ENCODE results near the gene ITPR3.

Gene ITPR3

DNA sequence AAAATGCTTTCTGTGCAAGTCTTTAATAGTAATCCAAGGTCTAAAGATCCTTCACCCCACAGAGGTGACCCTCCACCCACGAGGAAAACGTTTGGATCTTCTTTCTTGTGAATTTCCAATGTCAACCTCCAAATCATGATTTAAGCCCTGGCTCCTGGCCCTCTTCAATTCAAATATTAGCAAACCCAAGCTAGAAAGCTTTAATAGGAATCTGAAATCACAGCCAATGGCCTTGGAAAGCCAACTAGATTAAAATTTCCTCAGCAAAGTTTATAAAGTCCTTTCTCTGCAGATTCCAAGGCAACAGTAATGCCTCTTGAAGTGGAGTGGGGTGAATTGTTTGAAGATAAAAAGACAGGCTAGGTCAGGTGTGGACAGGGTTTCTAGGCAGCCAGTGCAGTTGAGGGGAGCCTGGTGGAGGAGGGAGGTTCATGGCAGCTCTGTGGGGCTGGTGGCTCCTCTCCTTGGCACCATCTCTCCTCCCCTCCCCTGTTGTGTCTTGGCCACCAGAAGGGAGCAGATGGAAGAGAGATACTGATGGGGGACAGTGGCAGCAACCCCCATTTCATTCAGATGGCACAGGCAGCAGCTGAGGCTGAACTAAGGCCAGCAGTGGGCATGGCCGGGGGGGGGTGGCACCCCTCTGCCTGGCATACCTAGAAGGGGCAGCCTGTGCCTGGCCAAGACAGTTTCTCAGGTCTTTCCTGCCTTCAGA lies 102.4 kb downstream of the ITPR3 start:
- no peak for DNase-seq (ENCODE audit: low read depth)
- H3K4me3 ChIP-seq (ENCODE audit: low read depth, low read length): no peak overlapping the region

DNA sequence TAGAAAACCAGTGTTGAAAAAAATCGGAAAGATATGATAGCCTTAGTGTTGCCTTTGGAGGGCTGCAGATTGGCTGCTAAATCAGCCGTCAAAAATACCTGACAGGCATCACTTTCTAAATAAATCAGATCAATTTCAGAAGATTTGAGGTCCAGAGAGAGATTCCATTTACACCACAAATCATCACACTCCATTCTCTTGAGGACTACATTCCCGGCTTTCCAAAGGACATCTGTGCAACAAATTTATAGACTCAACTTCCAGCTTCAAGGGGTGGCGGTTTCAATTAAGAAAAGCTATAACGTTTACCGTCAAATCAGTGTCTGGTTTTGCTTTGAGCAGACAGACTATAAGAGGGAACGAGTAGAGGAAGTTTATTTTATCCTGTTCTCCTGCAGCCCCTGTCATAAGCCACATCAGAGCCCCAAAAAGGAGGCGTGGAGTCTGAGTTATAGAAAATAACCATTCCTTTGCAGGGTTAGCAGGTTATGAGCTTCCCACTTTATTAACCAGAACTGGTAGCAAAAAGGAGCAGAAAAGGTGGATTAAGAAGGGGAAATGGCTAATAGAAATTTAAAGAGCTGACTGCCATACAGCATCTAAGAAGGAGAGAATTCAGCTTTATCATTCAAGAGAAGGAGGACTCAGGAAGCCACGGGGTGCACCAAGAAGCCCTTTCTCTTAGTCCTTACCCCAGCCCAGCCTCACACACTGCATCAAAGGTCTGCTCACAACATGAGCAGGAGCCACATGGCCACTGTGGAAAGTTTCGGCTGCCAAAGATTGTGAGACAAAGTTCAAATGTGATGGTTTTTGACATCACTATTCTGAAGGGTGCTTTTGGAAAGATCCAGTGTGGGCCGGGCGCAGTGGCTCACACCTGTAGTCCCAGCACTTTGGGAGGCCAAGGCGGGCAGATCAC lies 103.2 kb downstream of the ITPR3 start:
- H3K4me3 ChIP-seq (ENCODE audit: low read depth, low read length): no peak overlapping the region
- no peak for DNase-seq (ENCODE audit: low read depth)

DNA sequence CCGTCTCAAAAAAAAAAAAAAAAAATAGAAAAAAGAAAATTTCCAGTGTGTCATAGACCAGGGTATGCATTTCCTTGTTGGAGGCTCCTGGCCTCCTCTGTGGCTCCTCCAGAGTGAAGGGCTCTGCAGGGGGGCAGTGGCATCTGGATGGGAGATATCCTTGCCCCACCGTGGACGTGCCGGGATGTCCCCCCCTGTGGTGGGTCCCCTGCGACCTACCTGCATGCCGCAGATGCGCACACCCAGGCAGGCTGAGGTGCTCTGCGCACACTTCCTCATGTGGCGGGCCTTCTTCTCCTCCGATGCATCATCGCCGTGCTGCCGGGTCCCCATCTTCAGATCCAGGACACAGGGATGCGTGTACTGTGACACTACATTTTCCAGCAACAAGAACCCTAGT lies 104.1 kb downstream of the ITPR3 start:
- no peak overlapping the region for H3K4me3 ChIP-seq (ENCODE audit: low read depth, low read length)
- no peak for DNase-seq (ENCODE audit: low read depth)

DNA sequence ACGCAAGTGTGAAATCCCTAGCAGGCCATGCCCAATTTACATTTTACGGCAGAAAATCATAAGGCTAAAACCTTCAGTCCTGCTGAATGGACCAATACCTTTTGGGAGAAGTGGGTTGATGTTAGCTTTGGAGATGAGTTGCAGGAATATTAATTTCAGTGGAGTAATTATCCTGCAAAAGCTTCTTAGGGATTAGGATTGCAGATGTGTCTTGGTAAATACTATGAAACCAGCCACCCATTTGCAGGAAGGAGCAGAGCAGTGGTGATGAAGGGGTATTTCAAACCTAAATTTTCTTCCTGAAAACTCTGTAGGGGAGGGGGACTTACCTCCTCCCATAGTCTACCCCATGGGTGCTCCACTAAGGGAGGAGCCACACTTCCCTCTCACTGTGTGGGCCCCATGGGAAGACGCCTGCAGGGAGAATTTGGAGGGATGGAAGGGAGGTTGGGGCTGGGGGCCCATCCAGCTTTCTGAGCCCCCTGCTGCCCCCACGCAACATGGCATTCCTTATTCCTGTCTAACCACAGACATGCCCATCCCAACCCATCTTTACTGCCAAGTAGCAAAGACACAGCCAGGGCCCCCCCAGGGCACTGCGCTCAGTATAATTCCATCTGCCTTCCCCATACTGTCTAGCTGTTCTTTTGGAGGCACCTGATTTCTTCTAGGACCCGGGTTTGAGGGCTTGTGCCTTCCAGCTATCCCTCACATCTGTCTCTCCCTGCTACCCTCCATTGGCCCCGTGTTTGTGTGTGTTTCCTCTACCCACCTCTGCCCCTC lies 105.0 kb downstream of the ITPR3 start:
- DNase-seq (ENCODE audit: low read depth): no peak
- no peak overlapping the region for H3K4me3 ChIP-seq (ENCODE audit: low read depth, low read length)

DNA sequence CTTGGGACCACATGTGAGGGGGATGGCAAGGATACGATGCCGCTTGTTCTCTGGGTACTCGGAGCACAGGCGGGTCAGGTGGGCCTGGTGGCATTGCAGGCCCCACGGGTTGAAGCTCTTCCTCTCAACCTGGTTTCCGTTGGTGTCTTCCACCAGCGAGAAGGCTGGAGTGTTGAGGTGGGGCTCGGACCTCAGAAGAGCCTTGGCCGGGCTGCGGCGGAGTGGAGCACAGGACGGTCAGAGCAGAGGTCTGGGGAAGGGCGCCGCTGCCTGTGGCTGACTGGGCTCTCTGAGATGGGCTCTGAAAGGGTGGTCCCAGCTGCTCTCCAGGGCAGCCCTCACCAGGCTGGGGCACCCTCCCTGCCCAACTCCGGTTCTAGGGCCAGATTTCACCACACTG lies 105.6 kb downstream of the ITPR3 start:
- no peak for DNase-seq (ENCODE audit: low read depth)
- H3K4me3 ChIP-seq (ENCODE audit: low read depth, low read length): no peak overlapping the region

DNA sequence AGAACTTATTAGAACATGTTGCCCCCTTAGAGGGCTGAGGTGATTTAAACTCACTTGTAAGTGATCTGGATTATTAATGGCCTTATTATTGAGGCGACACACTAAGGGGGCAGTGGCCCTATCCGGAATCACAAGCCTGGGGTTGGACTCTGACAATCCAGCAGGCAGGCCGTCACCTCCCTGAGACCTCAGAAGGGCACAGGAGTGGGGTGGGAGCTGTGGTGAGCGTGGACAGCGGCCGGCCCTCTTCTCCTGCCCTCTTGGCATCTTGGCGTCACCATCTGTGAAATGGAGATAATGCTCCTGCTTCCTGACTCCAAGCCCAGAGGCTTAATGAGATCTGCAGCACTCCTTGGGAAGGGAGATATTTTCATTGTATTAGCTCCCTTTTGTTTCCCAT lies 106.0 kb downstream of the ITPR3 start:
- no peak overlapping the region for H3K4me3 ChIP-seq (ENCODE audit: low read depth, low read length)
- no peak for DNase-seq (ENCODE audit: low read depth)

DNA sequence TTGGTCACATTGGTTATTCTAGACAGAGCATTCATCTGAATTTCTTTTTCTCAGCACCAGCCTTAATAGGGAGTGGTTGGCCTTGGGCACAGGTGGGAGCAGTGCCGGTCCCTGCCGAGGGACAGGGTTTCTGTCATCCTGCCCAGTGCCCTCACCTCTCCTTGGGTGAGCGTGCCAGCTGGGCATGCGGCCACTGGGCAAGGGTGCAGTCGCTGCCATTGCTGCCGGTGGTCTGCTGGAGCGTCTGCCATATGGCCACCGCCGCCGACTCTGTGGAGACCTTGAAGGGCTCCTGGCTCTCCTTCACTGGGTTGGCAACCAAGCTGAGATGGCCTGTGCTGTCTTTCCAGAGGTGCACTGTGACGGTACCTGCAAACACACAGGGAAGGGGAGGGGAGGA lies 106.8 kb downstream of the ITPR3 start:
- no peak overlapping the region for H3K4me3 ChIP-seq (ENCODE audit: low read depth, low read length)
- no peak for DNase-seq (ENCODE audit: low read depth)

DNA sequence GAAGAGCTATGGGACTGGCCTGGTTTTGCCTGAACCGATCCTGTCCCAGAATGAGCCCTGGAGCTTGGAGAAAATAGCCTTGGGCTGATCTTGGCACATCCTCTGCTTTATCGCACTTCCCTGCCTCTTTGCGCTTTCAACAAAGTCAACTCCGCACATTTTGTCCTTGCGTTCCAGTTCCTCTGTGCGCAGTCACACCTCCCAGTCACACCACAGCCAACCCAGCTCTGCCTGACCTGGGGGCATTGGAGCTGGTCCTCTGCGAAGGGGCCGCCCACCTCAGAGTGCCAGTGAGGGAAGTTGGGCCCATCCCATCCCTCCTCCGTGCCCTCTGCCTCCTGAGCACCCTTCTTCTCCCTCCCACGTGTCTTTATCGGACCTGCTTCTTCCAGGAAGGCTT lies 107.3 kb downstream of the ITPR3 start:
- no peak for DNase-seq (ENCODE audit: low read depth)
- no peak overlapping the region for H3K4me3 ChIP-seq (ENCODE audit: low read depth, low read length)

DNA sequence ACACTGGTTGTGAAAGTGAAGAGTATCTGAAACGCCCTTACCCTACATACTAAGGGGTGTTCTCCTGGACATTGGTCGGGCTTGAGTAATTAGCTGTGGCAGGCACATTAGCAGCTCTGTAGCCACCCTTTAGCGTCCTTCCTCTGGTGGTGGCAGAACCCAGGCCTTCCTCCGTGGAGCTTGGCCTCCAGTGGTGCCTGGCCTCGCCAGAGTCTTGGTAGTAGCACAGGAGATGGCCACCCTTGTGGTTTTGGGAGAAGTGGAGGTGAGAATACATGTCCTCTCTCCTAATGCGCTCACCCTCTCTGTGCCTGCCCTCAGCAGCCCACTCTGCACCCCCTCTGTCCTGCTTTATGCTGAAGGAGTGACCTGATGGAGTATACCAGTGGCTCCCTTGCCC lies 107.9 kb downstream of the ITPR3 start:
- H3K4me3 ChIP-seq (ENCODE audit: low read depth, low read length): no peak overlapping the region
- DNase-seq (ENCODE audit: low read depth): no peak

DNA sequence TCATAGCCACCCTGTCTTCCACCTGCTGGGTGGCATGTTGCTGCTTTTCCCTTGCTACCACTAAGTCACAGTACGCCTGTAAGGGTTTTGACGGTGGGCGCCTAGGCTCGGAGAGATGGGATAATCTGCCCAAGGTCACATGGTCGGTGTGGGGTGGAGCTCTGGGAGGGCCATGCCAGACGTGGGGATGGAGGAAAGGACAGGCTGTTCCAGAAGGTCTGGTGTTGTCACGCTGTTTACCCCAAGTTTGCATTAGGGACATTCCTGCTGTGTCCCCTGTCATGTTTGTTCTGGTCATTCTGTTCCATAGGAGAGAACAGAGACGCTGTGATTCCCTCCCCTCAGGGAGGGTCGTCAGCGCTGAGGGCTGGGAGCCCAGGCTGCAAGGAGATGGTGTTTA lies 109.5 kb downstream of the ITPR3 start:
- DNase-seq (ENCODE audit: low read depth): no peak
- H3K4me3 ChIP-seq (ENCODE audit: low read depth, low read length): no peak overlapping the region

DNA sequence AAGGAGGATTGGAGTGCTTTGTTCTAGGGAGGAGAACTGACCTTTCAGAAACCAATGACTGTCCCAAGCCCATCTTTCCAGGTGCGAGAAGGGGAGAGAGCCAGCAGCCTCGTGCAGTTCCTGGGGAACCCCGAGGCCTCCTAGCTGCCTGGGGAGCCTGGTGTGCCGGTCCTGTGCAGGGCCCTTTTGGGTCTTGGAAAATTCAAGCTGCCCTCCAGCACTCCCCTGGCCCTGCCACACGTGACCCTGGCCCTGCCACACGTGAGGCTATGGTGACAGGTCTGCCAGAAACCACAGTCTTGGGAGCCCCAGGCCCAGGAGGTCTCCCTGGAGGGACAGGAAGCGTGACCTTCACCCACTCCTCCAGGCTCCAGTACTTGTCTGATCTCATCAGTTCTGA lies 109.9 kb downstream of the ITPR3 start:
- no peak for DNase-seq (ENCODE audit: low read depth)
- no peak overlapping the region for H3K4me3 ChIP-seq (ENCODE audit: low read depth, low read length)

DNA sequence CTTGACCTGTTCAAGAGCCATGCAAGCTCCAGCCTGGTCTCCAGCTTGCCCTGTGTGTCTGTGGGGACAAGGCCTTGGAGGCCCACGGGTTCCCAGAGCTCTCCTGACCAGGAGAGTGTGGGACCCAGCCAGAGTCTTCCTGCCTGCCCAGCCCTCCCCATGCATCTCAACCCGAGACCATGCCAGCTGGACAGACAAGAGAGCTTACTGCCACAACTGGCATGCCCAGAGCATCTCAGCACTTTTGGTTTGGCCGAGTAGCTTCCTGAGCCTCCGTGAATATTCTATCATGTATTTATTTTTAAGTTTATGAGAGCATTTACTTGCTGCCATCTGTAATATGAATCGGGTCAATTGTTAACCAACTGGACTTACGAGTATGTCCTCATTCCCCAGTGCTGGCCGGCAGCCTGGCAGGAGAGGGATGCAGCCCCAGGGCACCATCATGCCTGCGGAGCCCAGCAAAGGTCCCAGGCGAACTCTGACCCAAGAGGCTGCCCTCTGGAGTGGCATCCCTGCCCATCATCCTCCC lies 110.7 kb downstream of the ITPR3 start:
- DNase-seq (ENCODE audit: low read depth): no peak
- no peak overlapping the region for H3K4me3 ChIP-seq (ENCODE audit: low read depth, low read length)

DNA sequence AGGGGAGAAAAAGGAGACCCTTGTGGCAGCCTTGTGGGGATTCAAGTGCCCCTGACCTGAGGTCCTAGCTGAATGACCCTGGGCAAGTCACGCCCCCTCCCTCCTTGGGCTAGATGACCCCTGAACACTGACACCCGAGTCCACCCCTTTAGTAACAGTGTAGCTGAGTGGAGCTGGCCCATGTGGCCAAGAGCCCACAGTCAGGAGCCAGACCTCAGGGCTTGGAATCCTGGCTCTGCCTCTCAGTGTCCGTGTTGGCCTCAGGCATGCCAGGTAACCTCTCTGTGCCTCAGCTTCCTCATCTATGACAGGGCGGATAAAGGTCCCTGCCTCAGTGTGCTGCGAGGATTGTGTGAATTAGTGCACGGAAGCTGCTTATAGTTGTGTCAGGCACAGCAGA lies 111.3 kb downstream of the ITPR3 start:
- H3K4me3 ChIP-seq (ENCODE audit: low read depth, low read length): no peak overlapping the region
- DNase-seq (ENCODE audit: low read depth): no peak

DNA sequence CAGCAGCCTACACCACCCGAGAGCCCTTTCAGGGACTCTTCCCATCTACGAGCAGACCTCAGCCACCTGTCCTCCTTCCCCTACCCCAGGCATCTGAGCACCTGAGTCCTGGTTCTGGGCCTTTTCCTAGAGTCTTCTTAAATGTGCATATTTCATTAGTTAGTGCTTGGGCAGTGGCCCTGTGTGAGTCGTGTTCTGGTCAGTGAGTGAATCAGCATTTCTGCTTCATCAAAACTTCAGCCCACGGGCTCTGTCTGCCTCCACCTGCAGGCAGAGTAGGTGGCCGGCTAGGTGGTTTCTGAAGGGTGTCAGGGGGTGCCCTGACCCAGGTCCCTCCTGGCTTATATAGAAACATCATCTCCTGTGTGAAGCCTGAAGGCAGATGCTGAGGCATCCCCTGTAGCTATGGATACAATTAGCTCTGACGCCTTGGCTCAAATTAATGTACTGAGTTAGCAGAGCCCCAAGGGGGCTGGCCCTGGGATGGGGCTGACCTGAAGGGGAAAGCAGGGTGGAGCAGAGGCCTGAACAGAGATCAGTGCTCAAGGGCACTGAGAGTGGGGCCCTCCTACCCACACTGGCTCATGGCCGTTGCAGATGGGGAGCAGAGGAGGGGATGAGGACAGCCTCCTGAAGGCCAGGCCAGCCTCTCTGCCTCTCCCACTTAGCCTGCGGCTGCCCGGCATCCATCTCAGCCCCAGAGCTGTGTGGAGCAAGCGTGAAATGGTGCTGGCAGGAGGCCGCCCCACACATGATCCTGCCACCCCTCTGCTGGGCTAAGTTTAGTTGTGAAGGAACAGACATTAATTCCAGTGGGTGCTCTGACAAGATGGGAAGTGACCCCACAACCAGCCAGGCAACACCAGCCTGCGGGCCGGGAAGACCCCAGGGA lies 111.9 kb downstream of the ITPR3 start:
- no peak for DNase-seq (ENCODE audit: low read depth)
- H3K4me3 ChIP-seq (ENCODE audit: low read depth, low read length): no peak overlapping the region

DNA sequence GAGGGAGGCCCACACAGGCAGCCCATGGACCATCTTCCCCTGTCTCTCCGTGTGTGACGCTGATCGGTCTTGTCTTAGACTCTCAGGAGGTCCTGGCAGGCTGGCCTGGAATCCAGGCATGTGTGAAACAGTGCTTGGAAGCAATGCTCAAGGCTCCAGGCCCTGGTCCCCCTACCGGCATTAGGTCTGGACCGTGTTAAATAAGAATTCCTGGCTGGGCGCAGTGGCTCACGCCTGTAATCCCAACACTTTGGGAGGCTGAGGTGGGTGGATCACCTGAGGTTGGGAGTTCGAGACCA lies 112.5 kb downstream of the ITPR3 start:
- H3K4me3 ChIP-seq (ENCODE audit: low read depth, low read length): no peak overlapping the region

DNA sequence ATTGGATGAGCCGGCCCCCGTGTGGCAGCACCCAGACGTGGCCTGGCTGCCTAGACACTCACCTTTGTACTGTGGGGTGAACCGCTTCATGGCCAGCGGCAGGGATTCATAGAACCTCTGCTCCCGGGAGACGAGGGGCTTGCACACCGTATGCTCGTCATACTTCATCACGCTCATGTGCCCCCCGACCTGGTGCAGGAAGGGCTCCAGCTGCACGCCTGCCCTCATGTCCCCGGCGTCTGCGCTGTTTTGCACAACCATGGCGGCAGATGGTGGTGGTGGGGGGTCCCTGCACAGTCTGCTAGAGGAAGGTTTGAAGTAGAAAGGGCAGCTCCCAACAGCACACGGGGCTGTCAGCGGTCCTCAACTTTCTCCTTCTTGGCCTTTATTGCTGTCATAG lies 114.1 kb downstream of the ITPR3 start:
- no peak for DNase-seq (ENCODE audit: low read depth)
- no peak overlapping the region for H3K4me3 ChIP-seq (ENCODE audit: low read depth, low read length)

More for the DNA sequence above, 112.5 kb downstream of the ITPR3 start:
- DNase-seq (ENCODE audit: low read depth): no peak

DNA sequence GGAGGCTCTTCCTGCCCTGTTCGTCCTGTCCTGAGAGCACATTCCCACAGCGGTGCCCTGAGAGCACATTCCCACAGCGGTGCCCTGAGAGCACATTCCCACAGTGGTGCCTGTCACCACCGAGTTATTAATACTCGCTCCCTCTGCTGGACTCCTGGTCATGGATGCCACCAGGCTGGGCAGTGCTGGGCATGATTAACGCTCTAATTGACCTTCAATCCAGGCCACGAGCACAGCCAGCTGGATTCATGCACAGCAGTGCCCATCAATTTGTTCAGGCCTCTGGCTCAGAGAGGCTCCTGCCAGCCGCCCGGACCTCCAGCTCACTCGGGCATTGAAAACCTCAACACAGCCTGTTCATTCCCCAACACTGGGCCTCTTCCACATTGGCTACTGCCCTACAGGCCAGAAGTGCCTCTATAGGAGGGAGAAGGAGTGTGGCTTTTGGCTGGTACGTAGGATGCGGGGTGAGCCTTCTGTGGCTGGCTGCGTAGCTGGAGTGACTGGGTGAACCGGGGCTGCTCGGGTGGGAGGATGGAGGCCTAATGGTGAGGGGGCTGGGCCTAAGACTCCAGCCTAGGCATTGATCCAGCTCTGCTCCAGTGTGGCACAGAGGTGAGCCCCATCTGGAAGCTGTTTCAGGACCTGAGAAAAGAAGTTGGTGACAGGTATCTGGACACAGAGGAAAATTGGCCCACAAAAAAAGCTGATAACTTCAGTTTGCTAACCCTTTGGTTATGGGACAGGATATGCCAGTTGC lies 116.3 kb downstream of the ITPR3 start:
- no peak for DNase-seq (ENCODE audit: low read depth)
- no peak overlapping the region for H3K4me3 ChIP-seq (ENCODE audit: low read depth, low read length)

DNA sequence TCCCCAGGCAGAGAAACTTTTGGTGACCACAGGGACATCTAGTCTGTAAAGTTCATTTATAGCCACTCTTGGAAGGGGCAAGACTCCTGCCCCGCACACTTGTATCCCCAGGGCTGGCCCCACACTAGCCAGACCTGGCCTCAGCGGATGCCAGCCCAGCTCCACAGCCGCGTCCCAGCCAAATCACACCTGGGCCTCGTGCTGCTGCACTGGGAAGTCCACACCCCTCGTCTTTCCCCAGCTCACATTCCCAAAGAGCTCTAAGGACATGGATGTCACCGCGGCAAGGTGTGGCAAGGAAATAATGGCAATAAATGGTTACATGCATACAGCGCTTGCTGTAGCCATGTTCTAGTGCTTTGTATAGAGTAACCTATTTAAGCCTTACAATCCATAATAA lies 117.0 kb downstream of the ITPR3 start:
- no peak overlapping the region for H3K4me3 ChIP-seq (ENCODE audit: low read depth, low read length)
- no peak for DNase-seq (ENCODE audit: low read depth)

DNA sequence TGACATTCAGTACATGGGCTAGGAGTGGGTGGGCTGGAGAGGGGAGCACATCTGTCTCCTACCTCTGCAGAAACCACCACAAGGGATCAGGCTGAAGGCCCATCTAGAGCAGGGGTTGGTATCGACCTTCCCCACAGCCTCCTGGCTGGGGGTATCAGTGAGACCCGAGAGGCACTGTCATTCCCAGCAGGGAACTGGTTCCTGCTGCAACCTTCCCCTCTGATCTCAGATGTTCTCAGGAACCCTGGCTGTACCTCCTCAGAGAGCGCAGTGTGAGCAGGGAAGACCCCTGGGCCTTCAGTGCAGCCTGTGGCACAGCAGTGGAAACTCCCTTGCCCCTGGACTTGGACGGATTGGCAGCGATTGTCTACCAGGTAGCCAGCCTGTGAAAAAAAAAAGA lies 117.8 kb downstream of the ITPR3 start:
- no peak overlapping the region for H3K4me3 ChIP-seq (ENCODE audit: low read depth, low read length)
- DNase-seq (ENCODE audit: low read depth): no peak
